GM18505 (cell line): ENCODE results near the gene ZNF24.

Source experiments
- ATAC-seq: cut with Tn5 transposase; IDR thresholded peaks from one replicate; pipeline ENCODE4 v1.9.1; 2021; ENCODE audit not compliant: unreplicated experiment
- POLR2A ChIP-seq: IDR thresholded peaks from 4 replicates; pipeline ENCODE4 v1.6.1; 2011; ENCODE audit warnings: borderline replicate concordance; ENCODE audit not compliant: insufficient read depth, insufficient read length; ENCODE audit errors: extremely low read depth

Gene ZNF24

GRCh38 chr18:35306588-35307250 lies 37.5 kb downstream of the ZNF24 start:
- no peak for TF ChIP-seq POLR2A
- ATAC-seq = no peak

- no peak for ATAC-seq
- TF ChIP-seq POLR2A = no peak
These were observed 40.6 kb downstream of the ZNF24 start for GRCh38 chr18:35303610-35304009.

GRCh38 chr18:35296060-35296459 lies 48.2 kb downstream of the ZNF24 start:
- no peak for TF ChIP-seq POLR2A
- ATAC-seq = no peak

- no peak for ATAC-seq
- TF ChIP-seq POLR2A = no peak
These were observed 53.1 kb downstream of the ZNF24 start for GRCh38 chr18:35291166-35291565.

GRCh38 chr18:35290094-35290735 lies 54.0 kb downstream of the ZNF24 start, which contains the start of gene ZSCAN30:
TSS of gene ZSCAN30 (minus strand) at chr18:35290229. CDS start at chr18:35264352, 25,877 bp downstream.
- ATAC-seq = peak; percentile 92
- TF ChIP-seq POLR2A = peak; percentile 96

- peak; percentile 35 for ATAC-seq
- TF ChIP-seq POLR2A = no peak
These were observed 54.5 kb downstream of the ZNF24 start for GRCh38 chr18:35289727-35290093.

GRCh38 chr18:35289293-35289692 lies 54.9 kb downstream of the ZNF24 start:
- ATAC-seq = no peak
- TF ChIP-seq POLR2A = no peak

GRCh38 chr18:35284841-35285240 lies 59.4 kb downstream of the ZNF24 start:
- no peak for ATAC-seq
- no peak for TF ChIP-seq POLR2A

GRCh38 chr18:35283923-35284794 lies 60.1 kb downstream of the ZNF24 start:
- TF ChIP-seq POLR2A = no peak
- ATAC-seq = no peak

- no peak for TF ChIP-seq POLR2A
- ATAC-seq = no peak
These were observed 61.9 kb downstream of the ZNF24 start for GRCh38 chr18:35282353-35282752.
